Mononuclear cell (primary cell): ENCODE measurements around the gene NACC2. TPM values are rescaled to one million over a fixed set of nuclear protein-coding genes. Genes with fewer than 3 reads are reported as not detected.

ENCODE experiments used
- H3K27me3 ChIP-seq: 2 replicates; pipeline ENCODE4 v1.6.0; 2011; ENCODE audit warnings: low read length, control low read depth; ENCODE audit not compliant: insufficient read depth
- H3K4me1 ChIP-seq: 2 replicates; pipeline ENCODE4 v1.5.1; 2011; ENCODE audit warnings: mild to moderate bottlenecking, low read length, control low read depth; ENCODE audit not compliant: insufficient read depth
- H3K4me3 ChIP-seq: 2 replicates; pipeline ENCODE4 v1.5.1; 2011; ENCODE audit warnings: mild to moderate bottlenecking, low read length, moderate library complexity
- H3K9me3 ChIP-seq: 2 replicates; pipeline ENCODE4 v1.5.1; 2011; ENCODE audit warnings: low read depth, mild to moderate bottlenecking, control low read depth, low read length
- total RNA-seq: library from RNA; depleted of rRNA; stranded (reverse); fragments of >200 nt; gene quantifications from one replicate; pipeline ENCODE4 v1.2.3, GENCODE V29; 2012

Gene NACC2
- total RNA-seq, 1 donor, result 9.2 TPM

DNA sequence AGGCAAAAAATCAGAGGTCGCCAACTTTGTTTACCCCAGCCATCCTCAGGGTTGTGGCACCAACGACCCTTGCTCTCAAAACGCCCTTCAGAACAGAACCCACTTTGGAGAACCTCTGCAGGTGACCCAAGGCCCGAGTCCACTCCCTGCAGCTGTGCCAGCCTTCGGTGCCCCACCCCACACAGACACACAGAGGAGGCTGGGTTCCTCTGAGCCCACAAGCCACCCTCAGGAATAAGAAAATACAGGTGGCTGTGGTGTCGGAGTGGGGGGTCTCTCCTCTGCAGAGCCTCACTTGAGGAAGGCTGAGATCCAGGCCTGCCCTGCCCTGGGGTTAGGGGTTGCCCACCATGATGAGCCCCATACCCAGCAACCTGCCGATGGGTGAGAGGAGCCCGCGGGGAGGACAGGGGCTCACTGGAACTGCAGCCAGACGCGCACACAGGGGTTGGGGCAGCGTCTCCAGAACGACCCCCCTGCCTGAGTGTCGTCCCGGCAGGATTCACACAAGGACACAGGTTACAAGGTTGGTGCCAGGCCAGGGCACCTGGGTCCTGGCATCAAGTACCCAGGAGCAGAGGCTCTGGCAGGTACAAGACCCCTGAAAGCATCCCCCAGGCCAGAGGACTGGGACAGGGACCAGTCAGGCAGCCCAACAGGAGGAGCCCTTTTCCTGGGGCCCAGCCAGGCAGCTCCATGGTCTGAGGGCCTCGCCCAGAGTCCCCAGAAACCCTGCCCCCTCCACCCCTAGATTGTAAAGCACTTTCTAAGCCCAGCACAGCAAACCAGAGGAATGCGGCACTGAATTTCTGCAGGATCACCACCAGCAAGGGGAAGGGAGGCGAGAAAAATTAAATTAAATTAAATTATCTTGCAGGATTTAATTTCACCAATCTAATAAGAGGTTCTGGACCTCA is 40.0 kb downstream of the NACC2 start:
- Histone ChIP-seq H3K4me1 (peaks cover 85% of the 10 kb centered on the region), H3K27me3 (no peaks in the 10 kb centered on the region)

GRCh38 chr9:136054146-136054545 is 40.9 kb downstream of the NACC2 start:
- no peaks in the 10 kb centered on the region for H3K27me3 ChIP-seq
- H3K4me1 ChIP-seq, result peaks cover 85% of the 10 kb centered on the region
- no peak overlapping the region for H3K4me3 ChIP-seq
- H3K9me3 ChIP-seq, result no peaks in the 10 kb centered on the region

More for the DNA sequence above, 40.0 kb downstream of the NACC2 start:
- H3K4me3 ChIP-seq, result no peak overlapping the region
- no peaks in the 10 kb centered on the region for H3K9me3 ChIP-seq

DNA sequence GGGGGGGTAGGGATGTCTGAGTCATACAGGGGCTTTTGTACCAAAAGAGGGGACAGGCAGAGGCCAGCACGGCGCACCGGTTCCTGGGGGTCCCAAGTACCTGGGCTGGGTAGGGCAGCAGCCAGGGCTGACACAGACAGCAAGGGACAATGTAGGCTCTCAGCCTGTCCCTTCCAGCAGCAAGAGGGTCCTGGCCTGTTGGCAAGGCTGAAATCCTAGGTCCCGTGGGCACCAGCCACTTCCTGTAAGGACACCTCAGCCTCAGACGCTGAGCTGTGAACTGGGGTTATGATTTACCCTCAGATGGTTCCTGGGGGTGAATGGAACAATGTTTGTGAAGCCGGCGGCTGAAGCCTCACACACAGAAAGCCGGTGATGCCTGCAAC is 41.3 kb downstream of the NACC2 start:
- Histone ChIP-seq H3K4me1 (peaks cover 85% of the 10 kb centered on the region), H3K27me3 (no peaks in the 10 kb centered on the region), H3K4me3 (no peak overlapping the region), H3K9me3 (no peaks in the 10 kb centered on the region)

DNA sequence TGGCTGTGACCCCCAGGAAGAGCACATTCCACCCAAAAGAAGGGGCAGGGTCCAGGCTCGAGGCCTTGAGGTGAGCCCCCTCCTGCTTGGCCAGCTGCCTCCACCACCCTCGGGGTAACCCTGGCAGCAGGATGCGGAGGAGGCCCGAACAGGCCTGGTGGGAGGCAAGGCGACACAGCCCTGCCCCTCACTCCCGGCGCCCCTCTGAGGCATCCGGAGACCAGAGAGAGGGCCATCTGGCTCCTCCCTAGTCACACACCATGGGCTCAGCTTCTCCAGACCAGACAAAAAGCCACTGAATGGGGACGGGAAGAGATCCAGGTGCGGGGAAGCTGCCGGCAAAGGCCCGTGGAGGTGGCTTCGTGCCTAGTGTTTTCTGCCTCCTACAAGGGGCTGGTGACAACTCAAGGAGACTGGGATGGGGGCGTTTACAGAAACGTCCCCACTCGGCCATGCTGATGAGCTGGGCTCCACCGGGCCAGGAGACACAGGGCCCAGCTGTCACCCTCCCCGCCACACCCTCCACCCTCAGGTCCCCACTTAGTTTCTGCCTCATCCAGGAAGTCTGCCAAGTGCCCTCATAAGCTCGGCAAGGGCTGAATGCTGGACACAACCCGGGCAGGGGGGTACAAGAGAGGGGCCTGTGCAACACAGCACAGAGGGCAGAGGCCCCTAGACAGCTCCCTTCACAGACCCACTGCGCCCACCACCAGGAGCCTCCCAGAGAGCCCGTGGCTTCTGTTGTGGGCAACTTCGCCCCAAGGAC is 41.9 kb downstream of the NACC2 start:
- Histone ChIP-seq H3K27me3 (no peaks in the 10 kb centered on the region), H3K9me3 (no peaks in the 10 kb centered on the region), H3K4me1 (peaks cover 86% of the 10 kb centered on the region), H3K4me3 (no peak overlapping the region)

DNA sequence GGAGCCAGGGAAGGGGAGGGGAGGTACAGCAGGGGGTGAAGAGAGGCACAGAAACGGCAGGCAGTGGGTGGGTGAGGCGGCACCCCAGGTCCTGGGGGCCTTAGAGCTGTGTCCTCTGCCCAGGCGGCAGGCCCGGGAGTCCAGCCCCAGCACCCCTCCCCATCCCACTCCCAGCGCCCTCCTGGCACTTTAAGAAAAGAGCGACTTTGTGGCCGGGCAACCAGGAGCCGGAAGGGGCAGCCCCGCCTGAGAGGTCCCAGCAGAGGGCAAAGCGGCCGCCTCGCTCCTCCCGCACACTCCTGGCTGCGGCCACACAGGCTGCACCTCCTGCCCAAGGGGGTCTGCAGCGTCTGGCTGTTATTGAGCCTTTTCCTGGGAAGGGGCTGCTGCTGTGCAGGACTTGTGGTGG is 42.6 kb downstream of the NACC2 start:
- Histone ChIP-seq H3K4me3 (peak overlapping the region; percentile 45), H3K4me1 (peaks cover 87% of the 10 kb centered on the region), H3K27me3 (no peaks in the 10 kb centered on the region), H3K9me3 (no peaks in the 10 kb centered on the region)

- Histone ChIP-seq H3K9me3 (no peaks in the 10 kb centered on the region), H3K27me3 (no peaks in the 10 kb centered on the region), H3K4me1 (peaks cover 87% of the 10 kb centered on the region), H3K4me3 (peak overlapping the region; percentile 45)
These were observed 43.1 kb downstream of the NACC2 start for GRCh38 chr9:136051837-136052471.

DNA sequence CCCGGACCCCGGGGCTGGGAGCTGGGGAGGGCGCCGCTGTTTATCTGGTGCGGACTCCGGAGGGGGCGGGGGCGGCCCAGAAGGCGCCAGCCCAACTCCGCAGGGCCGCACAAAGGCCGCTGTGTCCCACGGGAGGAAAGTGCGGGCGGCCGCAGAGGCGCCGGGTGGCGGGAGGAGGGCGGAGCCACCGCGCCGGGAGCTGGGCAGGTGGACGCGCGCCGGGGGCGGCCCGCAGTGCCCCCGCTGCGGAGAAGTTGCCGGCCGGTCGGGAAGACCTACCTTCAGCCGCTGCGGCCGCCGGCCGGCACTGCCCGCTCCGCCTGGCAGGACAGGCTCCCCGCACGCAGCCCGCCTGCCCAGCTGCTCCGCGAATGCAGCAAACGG is 43.6 kb downstream of the NACC2 start:
- H3K4me1 ChIP-seq, result peaks cover 87% of the 10 kb centered on the region
- no peaks in the 10 kb centered on the region for H3K27me3 ChIP-seq
- H3K4me3 ChIP-seq, result peak overlapping the region; percentile 45
- H3K9me3 ChIP-seq, result no peaks in the 10 kb centered on the region

GRCh38 chr9:136050701-136051452 is 44.2 kb downstream of the NACC2 start:
- H3K9me3 ChIP-seq, result no peaks in the 10 kb centered on the region
- peaks cover 84% of the 10 kb centered on the region for H3K4me1 ChIP-seq
- H3K4me3 ChIP-seq, result peak overlapping the region; percentile 45
- no peaks in the 10 kb centered on the region for H3K27me3 ChIP-seq

DNA sequence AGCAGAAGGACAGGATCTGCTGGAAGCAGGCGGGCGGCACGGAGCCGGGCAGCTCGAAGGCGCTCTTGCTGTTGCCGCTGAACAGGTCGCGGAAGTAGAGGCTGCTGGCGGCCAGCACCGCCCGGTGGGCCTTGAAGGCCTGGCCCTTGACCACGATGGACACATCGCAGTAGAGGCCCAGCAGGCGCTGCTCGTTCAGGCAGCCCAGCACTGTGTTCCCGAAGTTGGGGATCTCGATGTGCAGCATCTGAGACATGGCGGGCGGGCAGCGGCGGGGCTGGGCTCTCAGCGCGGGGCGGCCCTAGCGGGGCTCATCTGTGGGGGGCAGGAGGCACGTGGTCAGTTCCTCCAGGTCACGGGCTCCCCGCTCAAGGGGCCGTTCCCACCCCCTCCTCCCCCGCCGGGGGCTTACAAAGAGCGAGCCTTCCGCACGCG is 44.8 kb downstream of the NACC2 start:
- H3K4me1 ChIP-seq, result peaks cover 82% of the 10 kb centered on the region

DNA sequence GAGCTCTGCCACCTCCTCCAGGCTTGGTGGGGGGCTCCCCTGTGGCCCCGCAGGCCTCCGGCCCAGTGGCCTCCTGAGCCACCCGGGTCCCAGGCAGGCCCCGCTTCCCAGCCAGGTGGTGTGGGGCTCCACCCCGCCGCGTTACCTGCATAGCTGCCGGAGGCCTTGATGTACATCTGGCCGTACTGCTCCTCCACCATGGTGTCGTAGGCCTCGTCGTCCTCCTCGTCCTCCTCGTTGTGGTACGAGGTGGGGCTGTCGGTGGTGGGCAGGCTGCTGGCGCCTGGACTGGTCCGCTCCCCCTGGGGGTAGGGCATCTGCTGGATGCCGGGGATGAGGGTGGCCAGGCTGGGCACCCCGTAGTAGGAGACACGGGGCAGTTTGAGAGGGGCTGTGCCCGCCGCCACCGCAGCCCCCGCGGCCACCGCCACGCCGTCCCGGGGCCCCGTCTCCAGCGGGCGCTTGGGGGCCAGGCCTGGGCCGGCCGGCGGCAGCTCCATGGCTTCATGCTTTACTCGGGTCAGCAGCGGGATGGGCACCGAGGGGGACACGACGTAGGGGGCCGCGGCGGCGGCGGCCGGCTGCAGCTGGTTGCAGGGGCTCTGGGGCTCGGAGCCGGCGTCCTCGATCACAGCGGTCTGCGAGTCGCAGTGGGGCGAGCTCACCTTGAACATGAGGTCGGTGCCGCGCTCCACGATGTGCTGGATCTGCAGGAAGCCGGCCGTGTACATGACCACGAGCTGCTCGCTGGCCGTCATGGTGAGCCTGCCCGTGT is 45.4 kb downstream of the NACC2 start:
- Histone ChIP-seq H3K27me3 (no peaks in the 10 kb centered on the region), H3K4me3 (no peak overlapping the region), H3K4me1 (peaks cover 82% of the 10 kb centered on the region), H3K9me3 (no peaks in the 10 kb centered on the region)

More for the DNA sequence above, 44.8 kb downstream of the NACC2 start:
- H3K27me3 ChIP-seq, result no peaks in the 10 kb centered on the region
- no peak overlapping the region for H3K4me3 ChIP-seq
- H3K9me3 ChIP-seq, result no peaks in the 10 kb centered on the region

- Histone ChIP-seq H3K4me3 (no peak overlapping the region), H3K9me3 (no peaks in the 10 kb centered on the region), H3K27me3 (no peaks in the 10 kb centered on the region), H3K4me1 (peaks cover 82% of the 10 kb centered on the region)
These were observed 46.3 kb downstream of the NACC2 start for GRCh38 chr9:136048560-136049411.

- Histone ChIP-seq H3K4me3 (no peak overlapping the region), H3K4me1 (peaks cover 82% of the 10 kb centered on the region)
These were observed 47.1 kb downstream of the NACC2 start for GRCh38 chr9:136047775-136048559.

More at GRCh38 chr9:136047775-136048559, 47.1 kb downstream of the NACC2 start:
- Histone ChIP-seq H3K27me3 (no peaks in the 10 kb centered on the region), H3K9me3 (no peaks in the 10 kb centered on the region)
